Motor neuron (in vitro differentiated cells): ENCODE results near the gene PBX3. TPM values are rescaled to one million over a fixed set of nuclear protein-coding genes. Genes with fewer than 3 reads are reported as not detected.

ENCODE experiments used
- ATAC-seq, 8 experiments: fragments of 200-7000 bp; cut with Tn5 transposase; replicated peaks in 6 of 8; 2 replicates each; pipeline ENCODE4 v1.8.0; 2021; ENCODE audit warnings: mild to moderate bottlenecking in 8 of 8, moderate library complexity in 8 of 8
- H3K27ac ChIP-seq, 2 donors: fragments of 250-450 bp; sonication (Bioruptor Pico); 2 replicates each; pipeline ENCODE4 v1.9.0; 2021; ENCODE audit warnings: antibody characterized with exemption in 2 of 2, mild to moderate bottlenecking in 2 of 2, moderate library complexity in 1 of 2
- H3K4me1 ChIP-seq, 2 donors: fragments of 250-450 bp; sonication (Bioruptor Pico); replicated peaks in 1 of 2; 2 replicates each; pipeline ENCODE4 v1.6.1; 2021; ENCODE audit warnings: antibody characterized with exemption in 2 of 2, mild to moderate bottlenecking in 2 of 2, moderate library complexity in 1 of 2
- H3K4me3 ChIP-seq, 5 donors: fragments of 250-450 bp; sonication (Bioruptor Pico); 2 replicates each; pipeline ENCODE4 v1.9.0; 2021; ENCODE audit warnings: antibody characterized with exemption in 5 of 5, mild to moderate bottlenecking in 5 of 5, moderate library complexity in 4 of 5
- WGBS, 10 experiments: fragments of 450-650 bp; shearing (Covaris generic); methylation state at CpG; one replicate each; pipeline ENCODE4 v1.0.0; 2022; 5-methylcytosine and 5-hydroxymethylcytosine counted together
- in situ Hi-C, 9 experiments: fragments of 400-800 bp; cut with MboI; loops; one replicate each; pipeline ENCODE4 v1.15.0; 2021; ENCODE audit warnings: low sequenced_read_pairs in 9 of 9, low pct_unique_long_range_greater_than_20kb in 2 of 9; ENCODE audit not compliant: unreplicated experiment in 9 of 9
- total RNA-seq, 8 experiments: library from RNA; unstranded; fragments of 300-600 nt; gene quantifications; 2 replicates each; pipeline versions ENCODE4 v1.2.3 to v1.2.4, GENCODE V29; 2022

Gene PBX3
- total RNA-seq, 8 experiments from 2014 or later = 24.0 to 157 (median 75.5) TPM

DNA sequence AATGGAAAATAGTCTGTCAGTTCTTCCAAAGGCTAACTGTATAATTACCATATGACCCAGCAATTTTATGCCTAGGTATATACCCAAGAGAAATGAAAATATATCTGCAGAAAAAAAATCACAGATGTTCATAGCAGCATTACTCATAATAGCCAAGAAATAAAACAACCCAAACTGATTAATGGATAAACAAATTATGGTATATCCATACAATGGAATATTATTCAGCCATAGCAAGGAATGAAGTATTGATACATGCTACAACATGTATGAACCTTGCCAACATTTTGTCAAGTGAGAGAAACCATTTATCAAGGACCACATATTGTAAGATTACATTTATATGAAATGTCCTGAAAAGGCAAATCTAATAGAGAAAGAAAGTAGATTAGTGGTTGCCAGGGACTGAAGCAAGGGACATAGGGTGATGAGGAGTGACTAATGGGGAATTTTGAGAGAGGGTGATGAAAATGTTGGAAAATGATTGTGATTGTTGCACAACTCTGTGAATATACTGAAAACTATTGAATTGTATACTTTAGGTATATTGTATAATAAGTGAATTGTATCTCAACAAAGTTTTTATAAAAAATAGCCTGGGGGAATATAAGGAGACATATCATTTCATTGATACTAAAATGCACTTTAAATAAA, 114.4 kb downstream of the PBX3 start:
- no peak for ATAC-seq

DNA sequence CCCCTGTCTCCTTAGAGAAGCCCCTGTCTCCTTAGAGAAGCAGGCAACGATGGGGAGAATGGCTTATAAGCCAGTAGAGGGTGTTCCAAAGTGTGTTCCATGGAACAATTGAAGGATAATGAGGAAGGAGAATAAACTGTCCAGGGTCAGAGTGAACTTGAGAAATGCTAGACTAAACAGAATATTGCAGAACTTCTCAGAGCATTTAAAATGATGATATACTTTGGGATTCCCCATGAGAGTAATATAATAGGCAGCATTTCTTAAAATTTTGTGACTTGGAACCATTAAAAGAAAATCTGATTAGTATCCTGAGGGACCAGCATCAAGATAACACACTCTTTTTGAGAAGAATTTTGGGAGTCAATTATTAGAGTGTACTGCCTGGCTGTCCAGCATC, 116.8 kb downstream of the PBX3 start:
- 80 to 100% (median 100%) methylated on average over 1 of the region's 1 CpG; no CpG with 5 or more reads in 3 of the 10 experiments for WGBS, 10 experiments
- Histone ChIP-seq H3K4me3 (no peak overlapping the region), H3K4me1 (peaks cover 0 to 3% of the 10 kb centered on the region in 2 donors), H3K27ac (no peak overlapping the region)
- in situ Hi-C loops = loop anchor here in 1 of 9 experiments (25.0 kb wide), 1 partner anchor 102 kb away; no protein-coding TSS in a partner anchor
- no peak for ATAC-seq

More for the DNA sequence above, 114.4 kb downstream of the PBX3 start:
- no peak overlapping the region for H3K27ac ChIP-seq
- no peak overlapping the region for H3K4me3 ChIP-seq
- in situ Hi-C loops = loop anchor here in 1 of 9 experiments (25.0 kb wide), 1 partner anchor 99 kb away; no protein-coding TSS in a partner anchor
- peaks cover 3 to 9% of the 10 kb centered on the region in 2 donors for H3K4me1 ChIP-seq

DNA sequence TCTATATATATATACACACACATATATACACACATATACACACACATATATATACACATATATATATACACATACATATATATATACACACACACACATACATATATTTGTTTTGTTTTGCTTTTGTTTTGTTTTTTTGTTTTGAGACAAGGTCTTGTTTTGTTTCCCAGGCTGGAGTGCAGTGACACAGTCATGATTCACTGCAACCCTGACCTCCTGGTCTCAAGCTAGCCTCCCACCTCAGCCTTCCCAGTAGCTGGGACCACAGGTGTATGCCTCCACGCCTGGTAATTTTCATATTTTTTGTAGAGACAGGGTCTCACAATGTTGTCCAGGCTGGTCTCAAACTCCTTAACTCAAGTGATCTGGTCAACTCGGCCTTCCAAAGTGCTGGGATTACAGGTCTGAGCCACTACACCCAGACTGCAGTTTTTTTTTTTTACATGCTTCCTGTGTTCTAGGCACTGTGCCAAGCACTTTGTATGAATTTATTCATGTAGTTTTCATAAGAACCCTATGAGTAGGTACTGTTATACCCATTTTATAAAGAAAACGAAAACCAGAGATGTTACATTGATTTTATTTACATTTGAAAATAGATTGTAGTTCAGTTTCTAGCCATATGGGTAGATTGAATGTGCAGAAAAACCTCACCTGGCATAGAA, 120.7 kb downstream of the PBX3 start:
- no peak overlapping the region for H3K27ac ChIP-seq
- in situ Hi-C loops = loop anchor here in 1 of 9 experiments (25.0 kb wide), 1 partner anchor 106 kb away; no protein-coding TSS in a partner anchor
- peak in 3 of 8 experiments; percentile 34 to 68 (median 58) for ATAC-seq
- H3K4me3 ChIP-seq = no peak overlapping the region
- 15 to 100% (median 92%) methylated on average over 1 to 3 of the region's 3 CpGs; no CpG with 5 or more reads in 3 of the 10 experiments for WGBS, 10 experiments
- peaks cover 0 to 3% of the 10 kb centered on the region in 2 donors for H3K4me1 ChIP-seq

DNA sequence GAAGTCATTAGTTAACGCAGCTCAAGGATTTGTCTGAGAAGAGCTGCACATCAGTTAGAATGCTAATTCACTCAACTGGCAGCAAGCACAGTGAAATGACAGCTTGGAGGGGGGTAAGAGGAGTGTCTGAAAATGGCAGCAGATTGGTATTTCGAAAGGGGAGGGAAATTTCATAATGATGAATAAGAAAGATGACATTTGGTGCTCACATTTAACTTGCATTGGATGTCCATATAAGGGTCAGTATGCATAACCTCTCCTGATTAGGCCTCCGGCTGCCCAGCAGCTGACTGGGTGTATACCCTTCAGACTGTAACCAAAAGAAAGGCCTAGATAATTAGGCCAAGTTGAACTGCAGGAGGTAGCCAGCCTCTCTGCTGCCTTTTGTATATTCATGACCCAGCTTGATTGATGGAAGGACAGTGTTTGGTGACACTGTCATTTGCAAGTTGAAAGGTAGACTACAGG, 131.0 kb downstream of the PBX3 start:
- in situ Hi-C loops = no loop called here
- H3K4me3 ChIP-seq = no peak overlapping the region
- no peak overlapping the region for H3K27ac ChIP-seq
- peak; percentile 80 to 98 (median 96) for ATAC-seq
- 0 to 83% (median 25%) methylated on average over 1 to 3 of the region's 3 CpGs; no CpG with 5 or more reads in 4 of the 10 experiments for WGBS, 10 experiments
- H3K4me1 ChIP-seq = peaks cover 13 to 25% of the 10 kb centered on the region in 2 donors

DNA sequence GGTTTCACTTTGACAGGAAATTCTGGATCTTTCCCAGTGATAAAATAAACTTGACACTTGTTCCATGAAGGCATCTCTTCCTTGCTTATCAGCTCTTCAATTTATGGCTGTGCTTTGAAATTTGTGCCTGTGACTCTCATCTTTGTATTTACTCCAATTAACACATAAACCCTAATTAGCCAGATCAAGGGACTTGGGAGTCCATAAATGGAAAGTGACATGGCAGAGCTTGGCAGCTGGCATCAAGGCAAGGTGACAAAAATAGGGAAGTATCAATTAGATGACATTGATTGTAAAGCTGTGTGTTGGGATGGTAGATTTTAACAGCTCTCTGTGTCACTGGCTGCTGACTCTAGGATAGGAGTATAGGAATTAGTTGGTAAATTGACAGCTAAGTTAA, 133.9 kb downstream of the PBX3 start:
- no peak overlapping the region for H3K4me3 ChIP-seq
- peaks cover 24 to 53% of the 10 kb centered on the region in 2 donors for H3K4me1 ChIP-seq
- no peak for ATAC-seq
- no peak overlapping the region for H3K27ac ChIP-seq
- in situ Hi-C loops = no loop called here

DNA sequence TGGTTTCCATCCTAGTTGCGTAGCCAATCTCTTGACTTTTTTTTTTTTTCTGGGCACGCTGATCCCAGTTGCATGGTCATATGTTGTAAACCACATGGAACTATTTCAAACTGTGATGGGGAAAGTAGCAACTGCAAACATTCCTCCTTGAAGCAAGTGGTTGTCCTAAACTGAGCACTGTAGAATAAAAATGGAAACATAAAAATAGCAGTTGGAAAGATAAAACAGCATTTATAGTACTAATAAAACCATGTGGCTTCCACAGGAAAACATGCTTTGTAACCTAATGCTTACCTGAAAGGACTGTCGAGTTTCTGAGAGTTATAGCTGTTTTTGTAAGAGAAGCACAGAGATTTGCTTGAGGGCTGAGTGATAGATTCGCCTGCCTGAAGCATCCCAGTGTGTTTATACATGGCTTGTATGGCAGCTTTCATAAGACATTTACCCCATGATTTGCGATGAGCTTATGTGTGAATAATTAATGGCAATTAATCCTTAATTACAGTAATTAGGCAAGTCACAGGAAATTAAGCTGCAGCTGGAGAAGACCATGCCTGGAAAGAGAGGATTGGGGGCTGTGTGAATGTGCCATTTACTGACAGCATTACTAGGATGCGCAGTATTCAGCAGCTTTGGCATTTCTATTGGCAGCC, 136.5 kb downstream of the PBX3 start:
- H3K4me3 ChIP-seq = no peak overlapping the region
- WGBS, 10 experiments = 57 to 94% (median 87%) methylated on average over 2 to 5 of the region's 6 CpGs
- peak in 4 of 8 experiments; percentile 41 to 70 (median 54) for ATAC-seq
- H3K27ac ChIP-seq = peak overlapping the region; percentile 25 to 30
- in situ Hi-C loops = no loop called here
- peaks cover 35 to 62% of the 10 kb centered on the region in 2 donors for H3K4me1 ChIP-seq

DNA sequence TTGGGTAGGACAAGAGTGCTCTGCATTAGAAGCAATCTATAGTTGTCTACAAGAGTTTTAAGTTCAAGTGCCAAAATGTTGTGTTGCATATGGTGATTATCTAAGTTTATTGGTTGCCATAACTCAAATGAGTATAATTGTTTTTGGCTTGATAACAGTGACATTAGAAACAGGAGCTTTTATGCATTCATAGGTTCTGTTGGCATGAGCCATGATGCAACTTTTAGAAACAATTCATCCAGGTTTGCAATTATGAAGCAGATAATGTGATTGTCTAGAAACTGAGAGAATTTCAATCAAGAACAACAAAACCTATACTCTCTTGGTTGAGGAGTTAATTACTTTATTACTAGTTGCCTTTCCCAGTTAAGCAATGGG, 137.0 kb downstream of the PBX3 start:
- in situ Hi-C loops = no loop called here
- Histone ChIP-seq H3K27ac (peak overlapping the region in 1 of 2 donors; percentile 30), H3K4me3 (no peak overlapping the region), H3K4me1 (peaks cover 40 to 63% of the 10 kb centered on the region in 2 donors)
- peak in 3 of 8 experiments; percentile 4 to 34 (median 19) for ATAC-seq

DNA sequence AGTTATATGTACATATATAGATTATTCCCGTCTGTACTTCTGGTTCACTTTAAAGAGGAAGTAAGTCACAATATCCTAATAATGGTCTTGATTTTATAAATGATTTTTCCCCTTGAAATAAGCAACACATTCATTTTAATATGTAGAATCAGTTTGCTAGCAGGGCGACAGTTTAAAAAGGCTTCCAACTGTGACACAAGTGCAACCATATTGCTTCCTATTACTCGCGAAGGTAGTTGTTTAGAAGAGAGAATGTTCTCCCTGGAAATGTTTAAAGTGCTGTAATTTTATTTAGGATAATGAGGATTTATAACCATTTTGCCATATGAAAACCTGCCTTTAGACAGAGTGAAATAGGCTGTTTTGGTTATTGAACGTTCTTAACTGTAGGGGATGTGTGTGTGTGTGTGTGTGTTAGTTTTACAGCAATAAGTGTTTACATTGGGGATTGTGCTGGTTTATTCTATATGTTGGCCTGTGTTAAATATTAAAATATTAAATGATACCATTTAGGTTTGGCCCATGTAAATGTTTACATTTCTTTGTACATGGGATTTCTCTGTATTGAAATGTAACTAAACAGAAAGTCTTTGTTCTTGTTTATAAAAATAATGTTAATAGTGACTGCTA, 138.3 kb downstream of the PBX3 start:
- WGBS, 10 experiments = 50 to 98% (median 68%) methylated on average over 1 to 5 of the region's 5 CpGs; no CpG with 5 or more reads in 2 of the 10 experiments
- in situ Hi-C loops = no loop called here
- H3K4me3 ChIP-seq = no peak overlapping the region
- ATAC-seq = no peak
- H3K27ac ChIP-seq = no peak overlapping the region
- H3K4me1 ChIP-seq = peaks cover 44 to 68% of the 10 kb centered on the region in 2 donors

DNA sequence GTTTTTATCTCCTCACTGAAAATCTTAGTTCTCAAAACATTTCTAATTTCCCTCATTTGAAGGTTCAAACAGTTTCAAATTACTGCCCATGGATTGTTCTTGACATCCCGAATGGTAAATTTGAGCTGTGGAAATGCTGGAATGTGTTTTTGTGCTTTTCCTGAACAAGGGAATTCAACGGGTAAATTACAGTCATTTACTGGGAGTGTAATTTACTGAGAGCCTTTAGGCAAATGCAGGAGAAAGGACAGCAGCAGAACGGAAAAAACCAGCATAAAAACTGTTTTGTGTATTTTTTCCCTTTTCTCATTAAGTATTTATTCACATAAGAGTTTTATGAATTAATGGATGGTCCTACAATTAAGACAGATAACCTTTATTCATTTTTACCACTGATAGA, 139.2 kb downstream of the PBX3 start:
- in situ Hi-C loops = no loop called here
- ATAC-seq = no peak
- H3K4me1 ChIP-seq = peaks cover 49 to 76% of the 10 kb centered on the region in 2 donors
- WGBS, 10 experiments = 0 to 57% (median 34%) methylated on average over 1 to 3 of the region's 3 CpGs
- H3K27ac ChIP-seq = no peak overlapping the region
- no peak overlapping the region for H3K4me3 ChIP-seq

DNA sequence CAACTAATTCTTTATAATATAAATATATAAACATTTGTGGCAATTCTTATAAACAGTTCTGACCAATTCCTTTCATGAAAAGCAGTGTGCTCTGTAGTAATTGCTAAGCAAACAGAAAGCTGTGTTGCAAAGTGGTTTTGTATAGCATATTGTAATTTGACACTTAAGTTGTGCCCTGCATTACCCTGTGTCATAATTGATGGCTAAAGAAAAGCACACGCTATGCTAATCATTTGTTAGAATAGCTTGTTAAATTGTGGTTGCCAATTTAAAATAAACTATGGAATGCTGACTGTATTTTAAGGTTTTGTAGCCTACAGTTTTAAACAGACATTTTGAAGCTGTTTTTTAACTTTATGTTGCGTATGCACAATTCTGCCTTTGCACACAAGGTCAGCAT, 140.0 kb downstream of the PBX3 start:
- H3K27ac ChIP-seq = no peak overlapping the region
- in situ Hi-C loops = no loop called here
- peaks cover 49 to 84% of the 10 kb centered on the region in 2 donors for H3K4me1 ChIP-seq
- 11 to 100% (median 54%) methylated on average over 1 to 2 of the region's 2 CpGs; no CpG with 5 or more reads in 1 of the 10 experiments for WGBS, 10 experiments
- ATAC-seq = peak in 1 of 8 experiments; percentile 70
- H3K4me3 ChIP-seq = no peak overlapping the region

DNA sequence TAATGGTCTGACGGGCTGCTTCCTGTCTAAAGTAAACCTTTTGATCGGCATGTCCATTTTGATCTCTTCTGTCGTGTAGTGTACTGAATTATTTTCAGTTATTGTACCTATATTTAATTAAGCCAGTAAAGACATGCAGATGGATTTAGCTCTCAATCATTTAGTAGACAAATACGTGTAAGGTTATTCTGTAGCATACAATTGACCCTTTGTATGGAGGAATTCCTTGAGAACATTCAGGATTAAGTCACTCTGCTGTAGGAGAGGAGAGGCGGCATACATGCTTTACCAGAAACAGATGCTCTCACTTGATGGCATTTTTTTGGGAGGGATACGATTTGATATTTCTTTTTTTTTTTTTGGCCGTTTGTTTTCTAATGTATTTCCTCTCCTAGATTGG, 141.0 kb downstream of the PBX3 start:
- Histone ChIP-seq H3K27ac (no peak overlapping the region), H3K4me1 (peaks cover 50 to 92% of the 10 kb centered on the region in 2 donors), H3K4me3 (peak overlapping the region in 3 of 5 donors; percentile 4 to 48 (median 46))
- peak in 1 of 8 experiments; percentile 36 for ATAC-seq
- 28 to 57% (median 41%) methylated on average over 2 to 7 of the region's 7 CpGs for WGBS, 10 experiments
- in situ Hi-C loops = no loop called here

DNA sequence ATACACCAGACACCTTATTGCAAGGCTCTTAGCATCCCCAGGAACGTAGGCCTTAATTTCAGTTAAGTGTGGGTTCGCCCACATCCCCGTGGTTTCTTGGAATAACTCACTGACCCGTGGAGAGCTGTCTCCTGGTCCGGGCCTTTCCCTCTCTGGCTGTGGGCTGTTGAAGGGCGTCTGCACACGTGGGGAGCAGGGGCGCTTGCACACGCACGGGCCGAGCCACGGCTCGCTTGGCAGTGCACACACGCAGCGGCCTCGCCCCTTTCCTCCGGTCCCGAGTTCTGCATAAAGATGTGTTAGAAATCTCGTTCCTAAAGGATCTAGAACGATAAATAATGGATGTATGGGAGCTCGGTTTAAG, 141.9 kb downstream of the PBX3 start:
- H3K4me1 ChIP-seq = peaks cover 49 to 92% of the 10 kb centered on the region in 2 donors
- H3K27ac ChIP-seq = peak overlapping the region; percentile 78 to 83
- 0 to 100% (median 13%) methylated on average over 1 to 17 of the region's 21 CpGs; no CpG with 5 or more reads in 3 of the 10 experiments for WGBS, 10 experiments
- ATAC-seq = peak; percentile 11 to 73 (median 68)
- in situ Hi-C loops = no loop called here
- H3K4me3 ChIP-seq = peak overlapping the region; percentile 32 to 51 (median 46)
